GM19035 (cell line): ENCODE results near the gene ISYNA1.
A peak's percentile ranks its signal among the peaks of the same experiment; 100 is the strongest.

Experiments
- ATAC-seq: cut with Tn5 transposase; IDR thresholded peaks from one replicate; pipeline ENCODE4 v1.9.1; 2021; ENCODE audit not compliant: unreplicated experiment

Gene ISYNA1

GRCh38 chr19:18445262-18445948 lies 7.5 kb upstream of the ISYNA1 start:
- ATAC-seq: no peak

- no peak for ATAC-seq
These were observed 6.6 kb upstream of the ISYNA1 start for GRCh38 chr19:18444513-18444912.

GRCh38 chr19:18443831-18444230 lies 5.9 kb upstream of the ISYNA1 start:
- ATAC-seq: no peak

DNA sequence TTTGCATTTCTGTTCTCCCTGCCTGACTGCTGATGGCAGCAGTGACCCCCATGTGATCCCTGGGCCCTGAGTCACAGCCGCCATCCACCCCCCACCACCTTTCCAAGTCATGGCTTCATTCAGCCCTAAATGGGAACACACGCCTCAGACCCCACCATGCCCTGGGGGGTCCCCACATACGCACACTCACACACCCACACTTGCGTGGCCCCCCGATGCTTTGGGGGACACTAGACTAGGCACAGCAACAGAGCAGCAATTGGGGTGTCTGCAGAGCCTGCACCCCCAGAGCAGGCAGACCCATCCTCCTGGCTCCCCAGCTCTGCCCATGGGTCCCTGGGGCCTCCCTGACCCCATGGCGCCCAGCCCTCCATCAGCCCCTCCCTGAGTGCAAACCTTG lies 5.5 kb upstream of the ISYNA1 start:
- no peak for ATAC-seq

DNA sequence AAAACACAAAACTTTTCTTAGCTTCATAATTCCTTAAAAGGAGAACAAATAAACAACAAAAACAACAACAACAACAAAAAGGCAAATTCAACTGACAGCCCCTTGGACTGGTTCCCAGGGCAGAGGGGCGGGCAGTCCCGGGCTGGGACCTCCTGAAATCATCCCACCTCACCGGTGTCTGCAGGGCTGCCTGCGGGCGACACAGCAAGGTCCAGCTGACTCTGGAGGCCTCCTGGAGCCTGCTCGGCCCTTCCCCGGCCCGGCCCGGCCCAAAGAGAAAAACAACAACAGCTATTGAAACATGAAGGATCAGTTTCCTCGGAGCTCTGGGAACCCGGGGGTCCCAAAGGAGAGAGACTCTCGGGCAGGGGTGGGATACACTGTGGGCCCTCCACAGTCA lies 5.0 kb upstream of the ISYNA1 start:
- no peak for ATAC-seq

DNA sequence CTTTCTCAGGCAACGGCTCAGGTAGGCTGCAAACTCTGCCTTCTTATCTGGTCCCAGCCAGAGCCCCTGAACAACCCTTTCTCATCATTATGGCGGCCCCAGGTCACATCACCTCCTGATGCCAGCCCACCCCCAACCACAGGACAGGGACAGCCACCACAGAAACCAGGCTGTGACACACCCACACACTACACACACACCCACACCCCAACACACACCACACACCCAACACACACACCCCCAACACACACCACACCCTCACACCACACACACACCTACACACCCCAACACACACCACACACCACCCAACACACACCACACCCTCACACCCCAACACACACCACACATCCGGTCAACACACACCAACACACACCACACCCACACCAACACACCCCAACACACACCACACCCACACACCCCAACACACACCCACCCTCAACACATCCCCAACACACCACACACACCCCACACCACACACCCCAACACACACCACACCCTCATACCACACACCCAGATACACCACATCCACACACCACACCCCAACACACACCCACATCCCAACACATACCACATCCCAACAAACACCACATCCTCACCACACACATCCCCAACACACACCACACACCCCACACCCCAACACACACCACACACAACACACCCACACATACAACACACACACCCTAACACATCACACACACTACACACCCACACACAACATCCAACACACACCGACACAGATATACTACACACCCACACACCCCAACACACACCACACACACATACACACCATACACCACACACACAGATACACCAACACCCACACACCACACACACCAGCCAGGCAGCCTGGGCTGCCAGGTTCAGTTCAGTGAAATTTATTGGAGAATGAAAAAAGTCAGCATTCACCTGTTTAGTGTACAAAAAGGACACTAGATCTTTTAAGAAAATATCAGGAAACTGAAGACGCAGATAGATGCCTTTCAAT lies 4.2 kb upstream of the ISYNA1 start:
- ATAC-seq: no peak

DNA sequence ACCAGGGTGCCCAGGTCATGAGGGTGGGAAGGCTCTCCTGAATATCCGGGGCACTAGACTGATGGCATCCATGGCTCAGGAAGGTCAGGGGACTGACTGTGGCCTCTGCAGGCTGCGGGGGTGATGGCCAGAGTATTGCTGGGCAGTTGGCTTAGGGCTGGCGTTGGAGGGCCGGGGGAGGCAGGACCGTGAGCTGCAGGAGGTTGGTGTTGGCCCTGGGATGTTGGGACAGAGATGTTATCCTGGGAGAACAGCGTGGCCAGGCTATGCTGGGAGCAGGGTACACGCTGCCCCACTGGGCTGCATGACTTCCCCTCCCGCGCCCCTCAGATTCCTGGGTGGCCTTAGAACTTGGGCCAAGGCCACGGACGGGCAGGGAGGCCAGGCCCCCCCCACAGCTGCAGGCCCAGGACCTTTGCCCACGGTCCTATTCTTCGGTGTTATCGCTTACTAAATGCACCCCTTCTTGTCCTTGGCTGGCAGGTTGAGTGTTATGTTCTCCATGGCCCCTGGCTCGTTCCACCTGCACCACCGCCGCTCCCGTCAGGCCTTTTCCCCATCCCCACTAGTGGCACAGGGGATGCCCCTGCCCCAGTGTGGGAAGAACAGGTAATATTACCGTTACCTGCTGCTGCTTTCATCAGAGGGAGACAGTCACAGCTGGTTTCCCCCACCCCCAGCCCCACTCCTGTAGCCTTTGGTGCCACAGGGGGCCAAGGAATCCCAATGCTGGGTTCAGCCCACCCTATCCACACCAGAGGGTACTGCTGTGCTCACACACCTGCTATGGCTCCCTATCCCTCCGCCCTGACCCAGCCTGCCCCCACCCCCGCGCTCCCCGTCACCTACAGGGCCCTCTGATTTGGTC lies 3.2 kb upstream of the ISYNA1 start:
- ATAC-seq: no peak

- no peak for ATAC-seq
These were observed 2.5 kb upstream of the ISYNA1 start for GRCh38 chr19:18440415-18440877.

DNA sequence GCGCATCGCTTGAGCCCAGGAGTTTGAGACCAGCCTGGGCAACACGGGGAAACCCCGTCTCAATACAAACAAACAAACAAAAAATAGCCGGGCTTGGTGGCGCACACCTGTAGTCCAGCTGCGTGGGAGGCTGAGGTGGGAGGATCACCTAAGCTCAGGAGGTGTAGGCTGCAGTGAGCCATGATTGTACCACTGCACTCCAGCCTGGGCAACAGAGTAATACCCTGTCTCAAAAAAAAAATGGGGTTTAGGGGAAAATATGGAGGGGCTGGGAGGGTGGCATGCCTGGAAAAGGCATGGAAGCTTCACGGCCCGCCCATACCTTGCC lies 1.9 kb upstream of the ISYNA1 start:
- ATAC-seq: no peak

DNA sequence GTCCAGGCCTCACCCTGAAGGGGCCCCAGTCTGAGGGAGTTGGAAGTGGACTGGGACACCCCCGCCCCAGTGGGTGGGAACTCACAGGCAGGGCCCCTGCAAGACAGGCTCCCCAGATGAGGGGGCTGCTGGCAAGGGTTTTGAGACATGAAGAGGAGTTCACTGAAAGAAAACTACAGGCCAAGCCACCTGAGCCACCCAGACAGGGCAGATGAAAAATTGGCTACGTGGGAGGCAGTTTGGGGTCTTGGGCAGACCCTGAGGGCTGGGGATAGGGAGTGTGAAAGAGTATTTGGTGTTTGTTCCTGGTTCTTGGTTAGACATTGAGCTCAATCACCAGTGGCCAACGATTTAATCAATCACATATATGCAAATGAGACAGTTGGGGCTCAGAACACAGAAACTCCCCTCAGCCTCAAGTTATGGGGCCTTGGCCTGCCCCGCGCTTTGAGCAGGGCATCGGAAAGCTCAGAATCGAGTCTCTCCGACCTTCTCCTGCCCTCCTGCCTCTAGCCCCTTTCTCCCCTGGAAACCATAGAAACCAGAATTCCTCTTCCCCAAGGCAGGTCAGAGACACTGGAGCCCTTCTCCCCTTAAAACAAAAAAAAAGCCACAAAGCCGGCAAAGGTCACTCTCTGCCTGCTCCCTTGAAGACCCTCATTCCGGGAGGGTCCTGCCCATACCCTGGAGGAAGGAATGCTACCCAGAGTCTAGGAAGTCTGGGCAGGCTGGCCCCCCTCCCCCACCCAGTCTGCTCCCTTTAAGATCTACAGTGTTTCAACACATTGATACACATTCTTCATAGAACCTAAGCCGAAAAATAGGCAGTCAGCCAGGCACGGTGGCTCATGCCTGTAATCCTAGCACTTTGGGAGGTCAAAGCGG lies 1.3 kb upstream of the ISYNA1 start:
- ATAC-seq: no peak

- ATAC-seq: no peak
These were observed 545 bp upstream of the ISYNA1 start for GRCh38 chr19:18438331-18439024.

- ATAC-seq: peak; percentile 51
These were observed 1.1 kb downstream of the ISYNA1 start for GRCh38 chr19:18436671-18437490.

DNA sequence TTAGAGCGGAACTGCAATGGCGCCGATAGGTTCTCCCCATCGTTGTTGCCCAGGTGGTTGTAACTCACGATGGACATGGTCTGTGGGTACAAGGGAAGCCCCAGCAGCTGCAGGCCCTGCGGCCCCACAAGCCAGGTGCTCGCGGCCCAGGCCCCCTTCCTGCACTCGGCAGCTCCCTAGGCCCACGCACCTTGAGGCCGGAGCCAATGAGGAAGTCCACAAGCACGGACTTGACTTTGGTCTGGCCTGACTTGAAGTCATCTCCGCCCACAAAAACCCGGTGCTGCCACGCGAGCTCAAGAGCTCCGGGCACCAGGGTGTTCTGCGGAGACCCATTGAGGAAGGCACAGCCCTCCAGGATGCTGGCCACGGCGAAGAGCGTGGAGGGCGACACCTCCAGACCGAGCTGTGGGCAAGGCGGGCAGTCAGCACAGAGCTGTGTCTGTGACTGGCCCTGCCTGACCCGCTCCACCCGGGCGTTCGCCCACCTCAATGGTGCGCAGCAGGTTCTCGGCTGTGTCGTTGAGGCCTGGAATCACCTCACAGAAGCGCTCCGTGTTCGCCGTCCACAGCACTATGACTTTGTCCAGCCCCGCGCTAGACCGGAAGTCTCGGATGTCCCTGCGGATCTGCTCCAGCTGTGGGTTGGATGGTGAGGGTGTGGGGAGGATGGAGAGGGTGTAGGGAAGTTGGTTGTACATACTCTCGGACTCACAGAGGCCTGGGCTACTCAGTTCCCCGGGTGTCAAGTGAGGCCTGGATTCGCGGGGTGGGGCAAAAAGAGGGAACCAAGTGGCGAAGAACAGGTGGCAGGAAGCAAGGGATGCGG lies 1.9 kb downstream of the ISYNA1 start:
- no peak for ATAC-seq

DNA sequence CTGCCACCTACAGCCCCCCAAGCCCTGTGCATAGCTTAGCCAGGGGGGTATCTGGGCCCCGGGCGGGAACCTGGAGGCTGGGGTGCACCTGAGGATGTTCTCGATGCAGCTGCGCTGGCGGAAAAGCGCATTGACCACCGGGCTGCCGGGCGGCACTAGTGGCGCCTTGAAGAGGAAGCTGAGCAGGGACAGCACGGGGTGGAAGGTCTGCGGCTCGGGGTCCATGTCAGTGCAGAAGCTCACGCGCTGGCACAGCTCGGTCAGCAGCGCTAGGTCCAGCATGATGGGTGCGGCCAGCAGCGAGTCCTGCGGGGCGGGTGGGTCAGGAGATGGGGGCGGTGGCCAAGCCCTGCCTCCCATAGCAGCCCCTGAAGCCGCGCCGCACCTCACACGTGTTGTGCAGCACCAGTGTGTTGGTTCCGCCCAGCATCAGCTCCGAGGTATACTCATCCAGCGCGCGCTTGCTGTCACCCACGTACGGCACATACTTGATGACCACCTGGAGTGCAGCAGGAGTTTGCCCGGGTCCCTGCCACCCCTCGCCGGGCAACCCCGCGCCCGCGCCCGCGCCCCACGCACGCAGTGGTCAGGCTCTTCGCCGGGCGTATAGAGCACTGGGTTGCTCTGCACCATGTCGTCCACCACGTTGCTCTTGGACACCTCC lies 2.6 kb downstream of the ISYNA1 start:
- no peak for ATAC-seq

DNA sequence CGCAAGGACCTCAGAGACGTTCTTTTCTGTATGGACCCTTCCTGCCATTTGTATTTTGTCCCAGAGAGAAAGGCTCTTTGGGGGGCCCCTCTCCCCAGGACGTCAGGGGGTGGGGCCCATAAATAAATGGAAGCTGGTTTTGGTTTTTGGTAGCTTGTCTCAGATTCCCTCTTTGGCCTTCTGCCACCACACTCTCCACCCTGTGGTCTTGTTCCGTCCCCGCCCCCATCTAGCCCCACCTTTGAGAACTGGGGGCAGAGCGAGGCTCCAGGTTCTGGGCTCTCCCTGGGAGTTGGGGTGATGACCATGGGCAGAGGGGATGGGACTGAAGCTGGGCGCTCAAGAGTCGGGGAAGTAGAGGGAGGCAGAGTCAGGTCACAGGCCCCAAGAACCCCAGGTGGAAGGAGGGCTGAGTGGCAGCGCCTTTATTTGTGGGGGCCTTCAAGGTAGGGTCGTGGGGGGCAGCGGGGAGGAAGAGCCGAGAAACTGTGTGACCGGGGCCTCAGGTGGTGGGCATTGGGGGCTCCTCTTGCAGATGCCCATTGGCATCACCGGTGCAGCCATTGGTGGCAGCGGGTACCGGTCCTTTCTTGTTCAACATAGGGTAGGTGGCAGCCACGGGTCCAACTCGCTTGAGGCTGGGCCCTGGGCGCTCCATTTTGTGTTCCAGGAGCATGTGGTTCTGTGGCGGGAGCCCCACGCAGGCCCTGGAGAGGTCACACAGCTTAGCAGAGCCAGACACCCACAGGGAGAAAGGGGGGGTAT lies 3.3 kb downstream of the ISYNA1 start:
- ATAC-seq: no peak

- ATAC-seq: no peak
These were observed 4.1 kb downstream of the ISYNA1 start for GRCh38 chr19:18433735-18434398.
